GM12878 (cell line): ENCODE measurements around the gene CNTNAP2.

ENCODE experiments used
- CHD2 ChIP-seq: IDR thresholded peaks from 2 replicates; pipeline ENCODE4 v1.6.1; 2011; ENCODE audit warnings: low read depth, low read length, improper control_type of control experiment, borderline replicate concordance
- CHD4 ChIP-seq: fragments of 200-600 bp; sonication (generic); IDR thresholded peaks from 2 replicates; pipeline ENCODE4 v1.6.1; 2016; ENCODE audit warnings: mild to moderate bottlenecking
- HDAC6 ChIP-seq: fragments of 200-600 bp; sonication (generic); IDR thresholded peaks from one replicate; pipeline ENCODE4 v1.8.0; 2017; ENCODE audit warnings: antibody characterized with exemption; ENCODE audit not compliant: unreplicated experiment
- POLR2AphosphoS5 ChIP-seq: IDR thresholded peaks from 2 replicates; pipeline ENCODE4 v1.6.1; 2011; ENCODE audit warnings: mild to moderate bottlenecking, low read length, inconsistent platforms
- RBBP5 ChIP-seq: fragments of 200-600 bp; sonication (generic); conservative IDR thresholded peaks from 2 replicates; pipeline ENCODE4 v1.6.1; 2016
- RCOR1 ChIP-seq: conservative IDR thresholded peaks from 2 replicates; pipeline ENCODE4 v1.6.1; 2012; ENCODE audit warnings: low read depth, low read length, improper control_type of control experiment
- TF ChIP-seq, protein P1 (sequence below), 3 experiments: IDR thresholded peaks in 2 of 3; conservative IDR thresholded peaks in 1 of 3; 2 replicates each; pipeline ENCODE4 v1.5.1; 2011; ENCODE audit warnings: low read depth in 3 of 3, low read length in 3 of 3, mild to moderate bottlenecking in 3 of 3, control low read depth in 2 of 3, moderate library complexity in 2 of 3, inconsistent platforms in 1 of 3, mixed read lengths in 1 of 3; ENCODE audit not compliant: control insufficient read depth in 2 of 3, insufficient read depth in 1 of 3; ENCODE audit errors: extremely low read depth in 1 of 3
- TF ChIP-seq, protein P2 (sequence below): IDR thresholded peaks from 2 replicates; pipeline ENCODE4 v1.6.1; 2012; ENCODE audit warnings: low read length, inconsistent platforms

DNA sequence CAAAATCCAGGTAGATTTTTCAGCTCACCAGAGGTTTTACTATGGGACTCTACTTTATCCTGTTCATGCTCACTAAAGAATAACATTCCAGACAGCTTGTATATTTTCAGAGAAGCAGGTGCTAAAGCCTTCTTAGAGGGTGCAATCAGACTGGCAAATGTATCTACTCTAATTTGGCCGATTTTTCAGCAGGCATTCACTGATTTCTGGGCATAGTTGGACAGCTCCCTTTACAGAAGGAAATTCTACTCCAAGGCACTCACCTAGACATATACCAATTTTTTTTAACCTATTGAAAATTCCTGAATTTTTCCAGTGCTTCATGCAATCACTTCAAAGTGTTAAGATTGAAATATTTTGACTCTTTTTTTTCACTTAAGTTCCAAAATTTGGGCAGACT lies 3.8 kb upstream of the CNTNAP2 start:
- TF ChIP-seq, protein P1, sequence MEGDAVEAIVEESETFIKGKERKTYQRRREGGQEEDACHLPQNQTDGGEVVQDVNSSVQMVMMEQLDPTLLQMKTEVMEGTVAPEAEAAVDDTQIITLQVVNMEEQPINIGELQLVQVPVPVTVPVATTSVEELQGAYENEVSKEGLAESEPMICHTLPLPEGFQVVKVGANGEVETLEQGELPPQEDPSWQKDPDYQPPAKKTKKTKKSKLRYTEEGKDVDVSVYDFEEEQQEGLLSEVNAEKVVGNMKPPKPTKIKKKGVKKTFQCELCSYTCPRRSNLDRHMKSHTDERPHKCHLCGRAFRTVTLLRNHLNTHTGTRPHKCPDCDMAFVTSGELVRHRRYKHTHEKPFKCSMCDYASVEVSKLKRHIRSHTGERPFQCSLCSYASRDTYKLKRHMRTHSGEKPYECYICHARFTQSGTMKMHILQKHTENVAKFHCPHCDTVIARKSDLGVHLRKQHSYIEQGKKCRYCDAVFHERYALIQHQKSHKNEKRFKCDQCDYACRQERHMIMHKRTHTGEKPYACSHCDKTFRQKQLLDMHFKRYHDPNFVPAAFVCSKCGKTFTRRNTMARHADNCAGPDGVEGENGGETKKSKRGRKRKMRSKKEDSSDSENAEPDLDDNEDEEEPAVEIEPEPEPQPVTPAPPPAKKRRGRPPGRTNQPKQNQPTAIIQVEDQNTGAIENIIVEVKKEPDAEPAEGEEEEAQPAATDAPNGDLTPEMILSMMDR (IDR thresholded peaks at IDR 0.05 in 2 of 3, conservative IDR thresholded peaks at IDR 0.05 in 1 of 3; ENCODE audit: control insufficient read depth in 2 of 3, extremely low read depth in 1 of 3, insufficient read depth in 1 of 3, low read depth in 3 of 3, low read length in 3 of 3): no peak
- TF ChIP-seq HDAC6 (no peak), CHD4 (no peak), POLR2AphosphoS5 (no peak), RCOR1 (no peak), CHD2 (no peak), RBBP5 (no peak)
- TF ChIP-seq, protein P2, sequence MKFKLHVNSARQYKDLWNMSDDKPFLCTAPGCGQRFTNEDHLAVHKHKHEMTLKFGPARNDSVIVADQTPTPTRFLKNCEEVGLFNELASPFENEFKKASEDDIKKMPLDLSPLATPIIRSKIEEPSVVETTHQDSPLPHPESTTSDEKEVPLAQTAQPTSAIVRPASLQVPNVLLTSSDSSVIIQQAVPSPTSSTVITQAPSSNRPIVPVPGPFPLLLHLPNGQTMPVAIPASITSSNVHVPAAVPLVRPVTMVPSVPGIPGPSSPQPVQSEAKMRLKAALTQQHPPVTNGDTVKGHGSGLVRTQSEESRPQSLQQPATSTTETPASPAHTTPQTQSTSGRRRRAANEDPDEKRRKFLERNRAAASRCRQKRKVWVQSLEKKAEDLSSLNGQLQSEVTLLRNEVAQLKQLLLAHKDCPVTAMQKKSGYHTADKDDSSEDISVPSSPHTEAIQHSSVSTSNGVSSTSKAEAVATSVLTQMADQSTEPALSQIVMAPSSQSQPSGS: no peak
